Esophagus (tissue), 2 donors: Measurements from ENCODE around the gene TAF4. TPM values are rescaled to one million over a fixed set of nuclear protein-coding genes. Genes with fewer than 3 reads are reported as not detected.
A peak's percentile ranks its signal among the peaks of the same experiment; 100 is the strongest.

Experiments
- H3K27ac ChIP-seq, 2 donors: one replicate each; pipeline ENCODE4 v1.5.1; 2013; ENCODE audit warnings: low read depth in 2 of 2, mild to moderate bottlenecking in 2 of 2, inconsistent platforms in 1 of 2, low read length in 1 of 2, moderate library complexity in 1 of 2
- H3K27me3 ChIP-seq, 2 donors: one replicate each; pipeline ENCODE4 v1.6.1; 2013; ENCODE audit warnings: low read length in 2 of 2, control low read depth in 1 of 2, mild to moderate bottlenecking in 1 of 2; ENCODE audit not compliant: insufficient read depth in 2 of 2, control insufficient read depth in 1 of 2
- H3K36me3 ChIP-seq, 2 donors: one replicate each; pipeline ENCODE4 v1.6.1; 2013; ENCODE audit warnings: low read length in 1 of 2; ENCODE audit not compliant: control insufficient read depth in 2 of 2, insufficient read depth in 2 of 2
- H3K4me1 ChIP-seq, 2 donors: one replicate each; pipeline ENCODE4 v1.6.1; 2013; ENCODE audit warnings: low read length in 1 of 2; ENCODE audit not compliant: control insufficient read depth in 2 of 2, insufficient read depth in 2 of 2
- H3K4me3 ChIP-seq, 2 donors: one replicate each; pipeline ENCODE4 v1.5.1; 2013; ENCODE audit warnings: low read length in 2 of 2, mild to moderate bottlenecking in 2 of 2, low read depth in 1 of 2, moderate library complexity in 1 of 2
- H3K9me3 ChIP-seq, 2 donors: one replicate each; pipeline ENCODE4 v1.6.1; 2013; ENCODE audit warnings: mild to moderate bottlenecking in 2 of 2, low read depth in 1 of 2, low read length in 1 of 2, moderate library complexity in 1 of 2; ENCODE audit not compliant: control insufficient read depth in 2 of 2, insufficient read depth in 1 of 2
- WGBS, 2 donors: extraction: QIAGEN DNeasy Blood & Tissue Kit; methylation state at CpG; one replicate each; pipeline ENCODE4 v1.1.7; 2013; 5-methylcytosine and 5-hydroxymethylcytosine counted together
- polyA plus RNA-seq, 2 donors: library from polyadenylated mRNA; stranded (reverse); fragments of 200-250 nt; gene quantifications; one replicate each; pipeline ENCODE4 v1.2.3, GENCODE V29; 2013
- donor health status: healthy with polysubstance abuse.
- donor health status: Bipolar disorder and iron deficiency.

TAF4 gene
- 1 to 10 TPM; 4.2 to 5.8 TPM for polyA plus RNA-seq

DNA sequence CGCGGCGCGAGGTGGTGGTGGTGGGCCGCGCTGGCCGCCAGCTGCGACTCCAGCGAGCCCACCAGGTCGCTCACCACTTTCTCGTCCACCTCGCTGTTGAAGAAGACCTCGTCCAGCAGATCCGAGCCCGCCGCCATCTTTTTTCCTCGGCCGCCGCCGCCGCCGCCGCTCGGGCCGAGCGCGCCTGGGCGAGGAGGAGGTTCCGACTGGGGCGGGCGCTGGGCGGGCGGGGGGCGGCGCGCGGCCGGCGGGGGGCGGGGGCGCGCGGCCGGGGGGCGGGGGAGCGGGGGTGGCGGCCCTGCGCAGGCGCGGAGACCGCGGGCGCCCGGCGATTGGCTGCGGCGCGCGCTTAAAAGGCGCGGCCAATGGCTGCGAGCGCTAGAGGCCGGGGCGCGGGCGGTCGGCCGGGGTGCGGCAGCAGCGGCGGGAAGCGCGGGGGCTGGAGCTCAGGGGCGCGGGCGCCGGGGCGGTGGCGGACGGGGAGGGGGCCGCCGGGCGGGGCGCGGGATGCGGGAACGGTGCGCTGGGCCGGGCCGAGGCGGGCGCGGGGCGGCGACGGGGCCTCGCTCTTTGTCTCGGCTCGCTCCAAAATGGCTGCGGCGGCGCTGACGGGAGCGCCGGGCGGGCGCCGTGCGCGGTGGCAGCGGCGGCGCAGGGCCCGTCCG, at the start of gene TAF4:
Gene TAF4 (minus strand): TSS at position 208 of the 665 bp plus-strand sequence. CDS start 71 bp downstream, at position 137.
- H3K9me3 ChIP-seq = no peaks in the 10 kb centered on the region
- no peaks in the 10 kb centered on the region for H3K27me3 ChIP-seq
- H3K4me1 ChIP-seq = peaks cover 13 to 27% of the 10 kb centered on the region in 2 donors
- WGBS, 2 donors = 0 to 1% methylated on average over 16 to 116 of the region's 116 CpGs
- no peaks in the 10 kb centered on the region for H3K36me3 ChIP-seq
- H3K27ac ChIP-seq = peak within 1 kb of the TSS; percentile 88 to 96
- H3K4me3 ChIP-seq = peak within 1 kb of the TSS; percentile 86 to 89

GRCh38 chr20:62114894-62115293, 49.2 kb upstream of the TAF4 start:
- peaks cover 0 to 11% of the 10 kb centered on the region in 2 donors for H3K27me3 ChIP-seq
- 41 to 54% methylated on average over 8 of the region's 8 CpGs for WGBS, 2 donors
- no peaks in the 10 kb centered on the region for H3K36me3 ChIP-seq
- peaks cover 9 to 26% of the 10 kb centered on the region in 2 donors for H3K9me3 ChIP-seq
- H3K4me3 ChIP-seq = no peak overlapping the region
- no peak overlapping the region for H3K27ac ChIP-seq
- peaks cover 0 to 4% of the 10 kb centered on the region in 2 donors for H3K4me1 ChIP-seq

GRCh38 chr20:62112368-62112767, 46.7 kb upstream of the TAF4 start:
- no peak overlapping the region for H3K27ac ChIP-seq
- WGBS, 2 donors = 89 to 91% methylated on average over 6 of the region's 6 CpGs
- peaks cover 0 to 4% of the 10 kb centered on the region in 2 donors for H3K4me1 ChIP-seq
- no peaks in the 10 kb centered on the region for H3K36me3 ChIP-seq
- H3K9me3 ChIP-seq = peaks cover 17 to 34% of the 10 kb centered on the region in 2 donors
- H3K27me3 ChIP-seq = peaks cover 0 to 10% of the 10 kb centered on the region in 2 donors
- H3K4me3 ChIP-seq = no peak overlapping the region

DNA sequence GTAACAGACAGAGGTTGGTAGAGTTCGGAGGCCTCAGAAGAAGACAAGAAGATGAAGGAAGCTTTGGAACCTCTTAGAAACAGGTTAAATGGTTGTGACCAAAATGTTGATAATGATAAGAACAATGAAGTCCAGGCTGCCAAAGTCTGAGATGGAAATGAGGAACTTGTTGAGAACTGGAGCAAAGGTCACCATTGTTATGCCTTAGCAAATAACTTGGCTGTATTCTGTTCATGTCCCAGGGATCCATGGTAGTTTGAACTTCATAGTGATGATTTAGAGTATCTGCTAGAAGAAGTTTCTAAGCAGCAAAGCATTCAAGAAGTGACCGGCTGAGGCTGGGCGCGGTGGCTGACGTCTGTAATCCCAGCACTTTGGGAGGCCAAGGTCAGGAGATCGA, 45.5 kb upstream of the TAF4 start:
- Histone ChIP-seq H3K4me1 (no peaks in the 10 kb centered on the region), H3K27me3 (peaks cover 0 to 2% of the 10 kb centered on the region in 2 donors), H3K36me3 (no peaks in the 10 kb centered on the region), H3K9me3 (peaks cover 20 to 46% of the 10 kb centered on the region in 2 donors), H3K27ac (no peak overlapping the region), H3K4me3 (no peak overlapping the region)
- 89 to 95% methylated on average over 6 of the region's 6 CpGs for WGBS, 2 donors

GRCh38 chr20:62105592-62105991, 39.9 kb upstream of the TAF4 start:
- Histone ChIP-seq H3K27ac (no peak overlapping the region), H3K4me3 (no peak overlapping the region), H3K4me1 (no peaks in the 10 kb centered on the region), H3K9me3 (peaks cover 21 to 44% of the 10 kb centered on the region in 2 donors), H3K36me3 (no peaks in the 10 kb centered on the region), H3K27me3 (peaks cover 0 to 2% of the 10 kb centered on the region in 2 donors)
- WGBS, 2 donors = 91 to 94% methylated on average over 5 of the region's 5 CpGs

DNA sequence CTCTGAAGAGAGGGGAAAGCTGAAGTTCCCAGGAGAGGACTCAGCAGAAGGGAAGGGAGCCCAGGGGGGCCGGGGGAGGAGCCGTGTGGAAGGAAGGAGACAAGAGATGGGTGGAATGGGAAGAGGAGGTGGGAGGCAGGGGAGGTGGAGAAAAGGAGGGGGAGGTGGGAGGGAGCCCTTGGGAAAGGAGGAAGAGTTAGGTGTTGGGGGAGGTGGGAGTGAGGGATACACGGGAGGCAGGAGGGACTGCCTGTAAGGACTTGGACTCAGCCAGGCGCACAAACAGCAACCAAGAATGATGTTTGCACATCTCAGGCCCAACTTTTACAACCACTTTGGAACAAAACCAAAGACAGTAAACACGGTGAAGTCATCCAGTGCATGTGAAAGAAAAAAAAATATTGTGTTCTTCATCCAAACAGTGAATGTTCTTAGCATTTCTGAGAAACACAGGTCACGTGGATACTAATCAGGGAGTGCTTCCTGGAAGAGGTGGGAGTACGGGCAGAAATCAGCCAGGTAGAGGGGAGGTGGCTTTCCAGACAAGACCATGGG, 39.2 kb upstream of the TAF4 start:
- H3K4me3 ChIP-seq = no peak overlapping the region
- H3K36me3 ChIP-seq = no peaks in the 10 kb centered on the region
- H3K9me3 ChIP-seq = peaks cover 24 to 47% of the 10 kb centered on the region in 2 donors
- no peaks in the 10 kb centered on the region for H3K4me1 ChIP-seq
- 29 to 31% methylated on average over 7 of the region's 7 CpGs for WGBS, 2 donors
- peaks cover 0 to 2% of the 10 kb centered on the region in 2 donors for H3K27me3 ChIP-seq
- no peak overlapping the region for H3K27ac ChIP-seq

- no peaks in the 10 kb centered on the region for H3K4me1 ChIP-seq
- H3K4me3 ChIP-seq = no peak overlapping the region
- 35 to 45% methylated on average over 15 of the region's 15 CpGs for WGBS, 2 donors
- H3K27me3 ChIP-seq = peaks cover 0 to 2% of the 10 kb centered on the region in 2 donors
- peaks cover 24 to 51% of the 10 kb centered on the region in 2 donors for H3K9me3 ChIP-seq
- H3K27ac ChIP-seq = no peak overlapping the region
- H3K36me3 ChIP-seq = no peaks in the 10 kb centered on the region
Observed at GRCh38 chr20:62104234-62104789, 38.6 kb upstream of the TAF4 start.

- Histone ChIP-seq H3K4me3 (no peak overlapping the region), H3K36me3 (no peaks in the 10 kb centered on the region), H3K4me1 (no peaks in the 10 kb centered on the region), H3K27ac (no peak overlapping the region), H3K27me3 (peaks cover 0 to 2% of the 10 kb centered on the region in 2 donors), H3K9me3 (peaks cover 24 to 55% of the 10 kb centered on the region in 2 donors)
- WGBS, 2 donors = 69 to 73% methylated on average over 21 of the region's 21 CpGs
Observed at GRCh38 chr20:62103508-62104233, 38.0 kb upstream of the TAF4 start.

GRCh38 chr20:62101078-62101477, 35.4 kb upstream of the TAF4 start:
- 84 to 89% methylated on average over 4 of the region's 4 CpGs for WGBS, 2 donors
- Histone ChIP-seq H3K36me3 (no peaks in the 10 kb centered on the region), H3K4me1 (no peaks in the 10 kb centered on the region), H3K9me3 (peaks cover 13 to 35% of the 10 kb centered on the region in 2 donors), H3K27me3 (peaks cover 0 to 2% of the 10 kb centered on the region in 2 donors), H3K4me3 (no peak overlapping the region), H3K27ac (no peak overlapping the region)
